Islet of Langerhans (tissue), 1 donor: ENCODE measurements around the gene PTHLH.
A peak's percentile ranks its signal among the peaks of the same experiment; 100 is the strongest.

ENCODE experiments used
- FAIRE-seq: peaks from one replicate; lab custom pipeline; 2011; peaks lifted over from hg19 to GRCh38; lab: Jason Lieb, UNC

Gene PTHLH

DNA sequence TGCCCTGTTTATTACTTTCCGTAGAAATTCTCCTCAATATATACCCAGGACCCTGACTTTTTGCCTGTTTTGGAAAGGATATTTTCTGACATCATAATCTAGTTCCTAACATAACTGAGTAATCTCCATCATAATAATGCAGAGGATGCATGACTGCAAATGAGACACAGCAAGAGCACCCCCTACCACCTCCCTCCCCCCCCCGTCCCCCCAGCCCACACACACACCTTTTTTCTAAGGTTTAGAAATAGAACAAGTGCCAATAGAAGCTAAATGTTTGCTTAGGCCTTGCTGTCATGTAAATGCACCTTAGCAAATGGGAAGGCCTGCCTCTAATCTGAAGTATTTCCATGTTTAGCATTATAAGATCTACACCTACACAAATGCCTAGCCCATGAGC, at the start of gene PTHLH:
TSS of gene PTHLH (minus strand) at position 13 of the 400 bp plus-strand sequence. CDS start 3,239 bp downstream, outside the sequence.
- no peak for FAIRE-seq

GRCh38 chr12:28021704-28022103, 49.2 kb upstream of the PTHLH start:
- peak; percentile 61 for FAIRE-seq

- no peak for FAIRE-seq
Observed at GRCh38 chr12:28017873-28018255, 45.3 kb upstream of the PTHLH start.

- no peak for FAIRE-seq
Observed at GRCh38 chr12:28017126-28017872, 44.8 kb upstream of the PTHLH start.

GRCh38 chr12:28015165-28015564, 42.6 kb upstream of the PTHLH start:
- peak; percentile 27 for FAIRE-seq

DNA sequence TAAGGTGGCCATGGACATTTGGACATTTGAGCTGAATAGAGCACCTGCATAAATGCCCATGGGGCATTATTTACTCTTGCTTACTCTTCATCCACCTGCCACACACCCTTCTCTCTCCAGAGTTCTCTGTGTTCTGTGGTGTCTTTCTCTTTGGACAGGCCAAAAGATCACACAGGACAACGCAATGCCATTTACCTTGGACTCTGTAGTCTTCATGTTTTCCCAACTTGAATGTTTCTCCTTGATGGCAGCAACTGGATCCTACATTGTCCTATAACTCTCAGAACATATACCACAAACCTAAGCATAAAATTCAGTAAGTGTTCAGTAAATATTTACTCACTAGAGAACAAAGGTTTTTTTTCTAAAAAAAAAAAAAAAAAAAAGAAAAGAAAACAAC, 41.7 kb upstream of the PTHLH start:
- no peak for FAIRE-seq

- FAIRE-seq: no peak
Observed at GRCh38 chr12:28012333-28012918, 39.9 kb upstream of the PTHLH start.

DNA sequence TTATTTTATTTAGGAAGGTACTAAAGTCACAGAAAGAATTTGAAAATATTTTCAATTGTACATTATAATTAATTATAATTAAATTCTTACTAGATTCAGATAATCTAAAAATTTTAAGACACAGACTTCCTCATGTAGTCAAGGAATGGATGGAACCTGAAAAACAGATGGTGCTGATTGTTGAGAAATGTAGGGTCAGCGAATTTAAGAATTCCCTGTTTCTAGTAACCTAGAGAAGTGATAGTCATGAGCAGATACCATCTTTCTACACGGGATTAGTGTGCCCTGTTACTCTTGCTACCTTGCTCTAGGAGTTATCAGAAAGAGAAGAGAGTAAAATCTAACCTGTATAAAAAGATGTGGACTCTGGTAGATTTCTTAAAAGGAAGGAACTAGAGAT, 37.5 kb upstream of the PTHLH start:
- no peak for FAIRE-seq

GRCh38 chr12:27999970-28000369, 27.4 kb upstream of the PTHLH start:
- FAIRE-seq: no peak

DNA sequence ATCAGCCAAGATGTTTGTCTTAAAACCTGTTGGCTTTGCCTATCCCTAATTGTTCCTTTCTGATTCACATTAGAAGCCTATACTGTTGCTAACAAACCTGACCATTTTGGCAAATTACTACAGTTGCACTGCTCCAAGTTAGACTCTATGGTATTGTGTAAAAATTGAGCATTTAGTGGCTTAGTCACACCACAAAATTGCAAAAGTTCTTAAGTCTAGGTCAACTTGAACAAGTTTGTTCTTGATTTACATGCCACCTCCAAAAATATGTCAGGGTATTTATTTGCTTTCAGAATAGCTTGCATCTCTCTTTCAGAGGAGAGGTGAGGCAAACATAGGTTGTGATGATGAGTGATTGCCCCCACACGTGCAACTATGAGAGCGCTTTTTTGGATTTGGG, 27.0 kb upstream of the PTHLH start:
- no peak for FAIRE-seq

GRCh38 chr12:27998658-27999057, 26.1 kb upstream of the PTHLH start:
- FAIRE-seq: no peak

- FAIRE-seq: no peak
Observed at GRCh38 chr12:27998170-27998569, 25.6 kb upstream of the PTHLH start.

DNA sequence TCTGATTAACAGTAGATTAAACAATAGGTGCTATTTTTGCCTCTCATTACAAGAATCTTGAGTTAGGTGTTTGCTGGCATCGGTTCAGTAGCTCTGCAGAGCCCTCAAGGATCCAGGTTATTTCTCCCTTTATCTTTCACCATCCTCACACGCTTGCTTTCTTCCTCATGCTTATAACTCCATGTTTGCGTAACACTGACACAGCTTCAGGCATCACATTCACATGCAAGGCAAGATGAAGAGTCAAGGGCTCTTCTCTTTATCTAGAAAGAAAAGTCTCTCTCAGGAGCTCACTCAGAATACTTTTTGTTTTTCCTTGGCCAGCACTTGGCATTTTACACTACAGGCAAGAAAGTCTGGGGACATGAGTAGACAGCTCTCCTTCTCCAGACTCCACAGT, 24.2 kb upstream of the PTHLH start:
- FAIRE-seq: no peak

DNA sequence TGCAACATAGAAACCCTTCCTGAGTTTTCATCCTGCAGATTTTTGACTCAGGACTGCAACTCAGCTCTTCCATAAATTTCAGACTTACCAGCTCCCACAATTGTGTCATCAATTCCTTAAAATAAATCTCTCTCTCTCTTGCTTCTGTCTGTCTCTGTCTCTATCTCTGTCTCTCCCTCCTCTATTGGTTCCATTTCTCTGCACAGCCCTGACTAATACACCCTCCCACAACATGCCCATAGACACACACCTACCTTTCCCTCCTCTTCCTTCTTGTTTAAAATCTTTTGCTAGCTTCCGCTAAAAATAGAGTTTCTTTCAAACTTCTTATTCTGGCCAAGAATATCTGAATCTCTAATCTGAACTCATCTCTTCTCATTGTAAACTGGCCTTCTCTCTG, 22.9 kb upstream of the PTHLH start:
- no peak for FAIRE-seq

- FAIRE-seq: no peak
Observed at GRCh38 chr12:27988594-27989233, 16.2 kb upstream of the PTHLH start.

- no peak for FAIRE-seq
Observed at GRCh38 chr12:27987331-27987730, 14.8 kb upstream of the PTHLH start.

DNA sequence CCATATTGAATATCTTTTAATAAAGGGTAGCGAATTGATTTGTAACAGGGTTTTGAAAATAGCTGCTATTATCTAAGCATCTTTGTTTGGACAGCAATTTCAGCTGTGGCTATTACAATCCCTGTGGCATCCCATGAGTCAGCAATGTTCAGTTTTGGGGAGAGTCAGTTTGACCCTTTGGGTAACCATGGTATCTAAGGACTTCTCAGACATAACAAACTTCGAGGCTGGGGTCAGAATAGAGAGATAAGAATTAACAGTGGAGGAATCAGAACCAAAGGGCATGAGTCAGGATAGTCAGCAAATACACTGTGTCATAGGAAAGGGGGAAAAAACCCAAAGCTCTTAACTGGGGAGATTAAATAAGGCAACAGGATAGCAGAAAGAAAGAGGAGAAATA, 11.7 kb upstream of the PTHLH start:
- FAIRE-seq: no peak

GRCh38 chr12:27982951-27983350, 10.4 kb upstream of the PTHLH start:
- no peak for FAIRE-seq

GRCh38 chr12:27982385-27982784, 9.9 kb upstream of the PTHLH start:
- no peak for FAIRE-seq

- FAIRE-seq: no peak
Observed at GRCh38 chr12:27981874-27982273, 9.3 kb upstream of the PTHLH start.

- FAIRE-seq: no peak
Observed at GRCh38 chr12:27979145-27979544, 6.6 kb upstream of the PTHLH start.

DNA sequence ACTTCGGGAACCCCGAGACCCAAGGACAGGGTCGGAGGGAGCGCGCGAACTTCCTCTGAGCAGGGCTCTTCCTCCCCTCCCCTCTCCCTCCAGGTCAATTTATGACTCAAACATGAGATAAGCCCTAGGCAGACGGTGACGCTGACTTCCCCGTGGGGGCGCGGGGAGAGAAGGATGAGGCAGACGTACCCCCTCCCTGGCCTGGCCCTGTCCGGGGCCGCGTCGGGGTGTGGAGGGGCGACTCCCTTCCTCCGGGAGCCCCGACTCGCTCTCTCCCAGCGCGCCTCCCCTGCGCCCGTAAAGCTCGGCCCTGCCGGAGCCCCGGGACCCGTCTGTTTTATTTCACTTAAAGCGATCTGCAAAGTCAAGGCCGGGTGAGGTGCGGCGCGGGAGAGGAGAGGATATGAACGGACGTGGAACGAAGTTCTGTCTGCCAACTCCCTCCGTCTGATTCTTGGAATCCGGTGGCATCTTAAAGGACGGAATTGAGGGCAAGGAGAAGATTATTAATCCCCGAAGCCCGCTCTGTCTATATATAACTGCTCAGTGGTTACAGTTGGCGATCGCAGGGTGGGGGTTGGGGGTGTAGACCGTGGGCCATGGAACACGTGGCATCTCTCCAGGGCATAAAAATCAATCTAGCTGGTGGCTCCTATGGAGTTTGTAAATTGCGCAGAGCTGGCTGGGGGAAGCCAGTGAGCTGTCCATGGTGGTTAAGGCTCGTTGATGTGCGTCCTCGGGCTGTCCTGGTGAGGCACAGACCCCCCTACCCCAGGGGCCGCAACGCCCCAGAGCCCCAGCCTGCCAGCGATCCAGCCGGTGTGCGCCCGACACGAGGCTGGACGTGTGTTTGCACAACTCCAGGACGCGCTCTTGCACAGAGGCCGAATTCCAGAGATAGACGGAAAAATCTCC, 2.9 kb upstream of the PTHLH start:
- no peak for FAIRE-seq
